Measurements from ENCODE around the gene PLPPR3.

The PLPPR3 gene

GRCh38 chr19:795691-796581 is 25.8 kb downstream of the PLPPR3 start:
- Histone ChIP-seq H3K9me3 (no peaks in the 10 kb centered on the region), H3K27ac (peak overlapping the region; percentile 75 to 77), H3K4me3 (peak overlapping the region; percentile 56 to 64), H3K4me1 (peaks cover 19 to 46% (median 42%) of the 10 kb centered on the region in 4 donors), H3K36me3 (peaks cover 9 to 16% (median 12%) of the 10 kb centered on the region in 3 donors), H3K27me3 (no peaks in the 10 kb centered on the region)
- DNase-seq, result no peak
- intact Hi-C loops (cut with DNase I; ENCODE audit: low total_unique reads), result no loop called here
- TF ChIP-seq, protein P1, sequence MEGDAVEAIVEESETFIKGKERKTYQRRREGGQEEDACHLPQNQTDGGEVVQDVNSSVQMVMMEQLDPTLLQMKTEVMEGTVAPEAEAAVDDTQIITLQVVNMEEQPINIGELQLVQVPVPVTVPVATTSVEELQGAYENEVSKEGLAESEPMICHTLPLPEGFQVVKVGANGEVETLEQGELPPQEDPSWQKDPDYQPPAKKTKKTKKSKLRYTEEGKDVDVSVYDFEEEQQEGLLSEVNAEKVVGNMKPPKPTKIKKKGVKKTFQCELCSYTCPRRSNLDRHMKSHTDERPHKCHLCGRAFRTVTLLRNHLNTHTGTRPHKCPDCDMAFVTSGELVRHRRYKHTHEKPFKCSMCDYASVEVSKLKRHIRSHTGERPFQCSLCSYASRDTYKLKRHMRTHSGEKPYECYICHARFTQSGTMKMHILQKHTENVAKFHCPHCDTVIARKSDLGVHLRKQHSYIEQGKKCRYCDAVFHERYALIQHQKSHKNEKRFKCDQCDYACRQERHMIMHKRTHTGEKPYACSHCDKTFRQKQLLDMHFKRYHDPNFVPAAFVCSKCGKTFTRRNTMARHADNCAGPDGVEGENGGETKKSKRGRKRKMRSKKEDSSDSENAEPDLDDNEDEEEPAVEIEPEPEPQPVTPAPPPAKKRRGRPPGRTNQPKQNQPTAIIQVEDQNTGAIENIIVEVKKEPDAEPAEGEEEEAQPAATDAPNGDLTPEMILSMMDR (IDR thresholded peaks at IDR 0.05), result no peak

- Histone ChIP-seq H3K4me1 (peaks cover 11 to 38% (median 34%) of the 10 kb centered on the region in 4 donors), H3K36me3 (peaks cover 4 to 10% (median 7%) of the 10 kb centered on the region in 3 donors), H3K4me3 (no peak overlapping the region), H3K9me3 (no peaks in the 10 kb centered on the region), H3K27ac (peak overlapping the region; percentile 48 to 67), H3K27me3 (no peaks in the 10 kb centered on the region)
- no peak for DNase-seq
- TF ChIP-seq, protein P1 (IDR thresholded peaks at IDR 0.05), result no peak
- intact Hi-C loops (cut with DNase I; ENCODE audit: low total_unique reads), result no loop called here
Measured at GRCh38 chr19:795073-795611, 26.6 kb downstream of the PLPPR3 start.

- H3K27ac ChIP-seq, result no peak overlapping the region
- TF ChIP-seq, protein P1 (IDR thresholded peaks at IDR 0.05), result no peak
- intact Hi-C loops (cut with DNase I; ENCODE audit: low total_unique reads), result no loop called here
- no peaks in the 10 kb centered on the region for H3K9me3 ChIP-seq
- no peak for DNase-seq
- no peak overlapping the region for H3K4me3 ChIP-seq
- no peaks in the 10 kb centered on the region for H3K36me3 ChIP-seq
- peaks cover 10 to 25% (median 20%) of the 10 kb centered on the region in 4 donors for H3K4me1 ChIP-seq
- no peaks in the 10 kb centered on the region for H3K27me3 ChIP-seq
Measured at GRCh38 chr19:793806-794205, 27.9 kb downstream of the PLPPR3 start.

- Histone ChIP-seq H3K9me3 (no peaks in the 10 kb centered on the region), H3K4me1 (peaks cover 10 to 18% (median 15%) of the 10 kb centered on the region in 4 donors), H3K36me3 (no peaks in the 10 kb centered on the region), H3K27me3 (no peaks in the 10 kb centered on the region), H3K27ac (no peak overlapping the region), H3K4me3 (no peak overlapping the region)
- TF ChIP-seq, protein P1 (IDR thresholded peaks at IDR 0.05), result no peak
- DNase-seq, result no peak
- intact Hi-C loops (cut with DNase I; ENCODE audit: low total_unique reads), result no loop called here
Measured at GRCh38 chr19:792306-792885, 29.4 kb downstream of the PLPPR3 start.

DNA sequence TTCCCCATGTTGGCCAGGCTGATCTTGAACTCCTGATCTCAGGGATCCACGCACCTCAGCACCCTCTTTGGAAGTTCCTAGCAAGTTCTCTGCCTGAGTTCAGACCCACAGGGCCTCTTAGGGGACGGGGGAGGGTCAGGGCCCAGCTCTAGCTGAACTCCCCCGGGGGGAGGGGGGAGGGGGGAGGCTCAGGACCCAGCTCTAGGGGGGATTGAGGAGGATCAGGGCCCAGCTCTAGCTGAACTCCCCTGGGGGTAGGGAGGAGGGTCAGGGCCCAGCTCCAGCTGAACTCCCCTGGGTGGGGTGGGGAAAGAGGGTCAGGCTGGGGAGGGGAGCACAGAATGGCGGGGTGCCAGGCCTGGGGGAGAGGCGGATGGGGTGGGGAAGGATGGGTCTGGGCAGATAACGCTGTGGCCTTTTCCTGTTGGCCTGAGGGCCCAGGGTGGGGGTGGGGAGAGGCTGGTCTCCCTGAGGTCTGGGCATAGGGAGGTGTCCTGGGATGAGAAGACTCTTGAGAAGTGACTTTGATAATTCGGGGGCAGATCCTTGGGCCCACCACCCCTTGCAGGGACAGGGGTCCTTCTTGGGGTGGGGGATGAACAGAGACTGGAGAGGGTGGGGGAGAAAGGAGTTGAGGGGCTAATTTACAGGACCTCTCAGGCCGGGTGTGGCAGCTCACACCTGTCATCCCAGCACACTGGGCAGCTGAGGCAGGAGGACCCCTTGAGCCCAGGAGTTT is 30.0 kb downstream of the PLPPR3 start:
- Histone ChIP-seq H3K27me3 (no peaks in the 10 kb centered on the region), H3K4me1 (peaks cover 10 to 18% (median 15%) of the 10 kb centered on the region in 4 donors), H3K36me3 (no peaks in the 10 kb centered on the region), H3K27ac (no peak overlapping the region), H3K4me3 (no peak overlapping the region), H3K9me3 (no peaks in the 10 kb centered on the region)
- DNase-seq, result no peak
- intact Hi-C loops (cut with DNase I; ENCODE audit: low total_unique reads), result no loop called here
- TF ChIP-seq, protein P1 (IDR thresholded peaks at IDR 0.05), result no peak
